Liver (tissue), 3 donors: ENCODE results near the gene SRRD.

Source experiments
- CTCF ChIP-seq: fragments of 150-350 bp; IDR thresholded peaks from 2 replicates; pipeline ENCODE4 v1.5.1; 2017; ENCODE audit warnings: improper control_type of control experiment, low read depth, low read length; ENCODE audit not compliant: missing input control
- RAD21 ChIP-seq, 2 donors: IDR thresholded peaks; 2 replicates each; pipeline ENCODE4 v1.6.1; 2016; ENCODE audit warnings: antibody characterized with exemption in 2 of 2, mild to moderate bottlenecking in 2 of 2
- REST ChIP-seq: IDR thresholded peaks from 2 replicates; pipeline ENCODE4 v1.6.1; 2016; ENCODE audit warnings: antibody characterized with exemption, mild to moderate bottlenecking
- TAF1 ChIP-seq: conservative IDR thresholded peaks from 2 replicates; pipeline ENCODE4 v1.6.1; 2016; ENCODE audit warnings: antibody characterized with exemption, mild to moderate bottlenecking
- ZBTB33 ChIP-seq: IDR thresholded peaks from 2 replicates; pipeline ENCODE4 v1.6.1; 2016; ENCODE audit warnings: antibody characterized with exemption
- TF ChIP-seq, protein P1 (sequence below): IDR thresholded peaks from 2 replicates; pipeline ENCODE4 v1.6.1; 2016; ENCODE audit warnings: antibody characterized with exemption
- donor health status: healthy.
- donor health status: healthy.

- TF ChIP-seq ZBTB33: no peak
- no peak for TF ChIP-seq CTCF
- no peak for TF ChIP-seq RAD21 (IDR thresholded peaks at IDR 0.05)
- TF ChIP-seq, protein P1, sequence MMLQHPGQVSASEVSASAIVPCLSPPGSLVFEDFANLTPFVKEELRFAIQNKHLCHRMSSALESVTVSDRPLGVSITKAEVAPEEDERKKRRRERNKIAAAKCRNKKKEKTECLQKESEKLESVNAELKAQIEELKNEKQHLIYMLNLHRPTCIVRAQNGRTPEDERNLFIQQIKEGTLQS: no peak
- no peak for TF ChIP-seq REST
- no peak for TF ChIP-seq TAF1
Measured at GRCh38 chr22:26516503-26516902, 32.8 kb downstream of the SRRD start.
